ENCODE data around the gene CADM4. TPM values are rescaled to one million over a fixed set of nuclear protein-coding genes. Genes with fewer than 3 reads are reported as not detected.

CADM4 gene
- total RNA-seq, 4 donors from 2014 or later = 2.6 to 4.5 (median 4.2) TPM

DNA sequence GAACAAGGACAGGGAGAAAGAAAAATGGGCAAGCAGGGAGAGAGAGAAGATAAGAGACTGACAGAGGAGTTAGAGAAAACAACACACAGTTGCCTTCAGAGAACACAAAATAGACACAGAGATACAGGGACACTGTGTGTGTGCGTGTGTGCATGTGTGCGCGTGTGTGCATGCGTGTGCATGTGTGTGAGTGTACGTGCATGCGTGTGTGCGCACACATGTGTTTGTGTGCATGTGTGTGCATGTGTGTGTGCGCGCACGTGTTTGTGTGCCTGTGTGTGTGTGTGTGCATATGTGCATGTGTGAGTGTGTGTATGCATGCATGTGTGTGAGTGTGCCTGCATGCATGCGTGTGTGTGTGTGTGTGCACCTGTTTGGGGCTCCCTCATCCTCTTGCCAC, 36.3 kb upstream of the CADM4 start:
- Histone ChIP-seq H3K4me3 (no peak overlapping the region), H3K9me3 (no peaks in the 10 kb centered on the region), H3K36me3 (no peaks in the 10 kb centered on the region), H3K4me1 (no peaks in the 10 kb centered on the region), H3K27me3 (no peaks in the 10 kb centered on the region), H3K27ac (no peak overlapping the region)
- no peak for TF ChIP-seq POLR2A (IDR thresholded peaks at IDR 0.05)
- TF ChIP-seq, protein P1, sequence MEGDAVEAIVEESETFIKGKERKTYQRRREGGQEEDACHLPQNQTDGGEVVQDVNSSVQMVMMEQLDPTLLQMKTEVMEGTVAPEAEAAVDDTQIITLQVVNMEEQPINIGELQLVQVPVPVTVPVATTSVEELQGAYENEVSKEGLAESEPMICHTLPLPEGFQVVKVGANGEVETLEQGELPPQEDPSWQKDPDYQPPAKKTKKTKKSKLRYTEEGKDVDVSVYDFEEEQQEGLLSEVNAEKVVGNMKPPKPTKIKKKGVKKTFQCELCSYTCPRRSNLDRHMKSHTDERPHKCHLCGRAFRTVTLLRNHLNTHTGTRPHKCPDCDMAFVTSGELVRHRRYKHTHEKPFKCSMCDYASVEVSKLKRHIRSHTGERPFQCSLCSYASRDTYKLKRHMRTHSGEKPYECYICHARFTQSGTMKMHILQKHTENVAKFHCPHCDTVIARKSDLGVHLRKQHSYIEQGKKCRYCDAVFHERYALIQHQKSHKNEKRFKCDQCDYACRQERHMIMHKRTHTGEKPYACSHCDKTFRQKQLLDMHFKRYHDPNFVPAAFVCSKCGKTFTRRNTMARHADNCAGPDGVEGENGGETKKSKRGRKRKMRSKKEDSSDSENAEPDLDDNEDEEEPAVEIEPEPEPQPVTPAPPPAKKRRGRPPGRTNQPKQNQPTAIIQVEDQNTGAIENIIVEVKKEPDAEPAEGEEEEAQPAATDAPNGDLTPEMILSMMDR (IDR thresholded peaks at IDR 0.05 in 4 of 5, conservative IDR thresholded peaks at IDR 0.05 in 1 of 5) = no peak
- ATAC-seq (no peak), DNase-seq (no peak)
- intact Hi-C loops (cut with DNase I; ENCODE audit: low total_unique reads) = no loop called here
- in situ Hi-C loops (cut with MboI; ENCODE audit: low sequenced_read_pairs in 4 of 4) = no loop called here

DNA sequence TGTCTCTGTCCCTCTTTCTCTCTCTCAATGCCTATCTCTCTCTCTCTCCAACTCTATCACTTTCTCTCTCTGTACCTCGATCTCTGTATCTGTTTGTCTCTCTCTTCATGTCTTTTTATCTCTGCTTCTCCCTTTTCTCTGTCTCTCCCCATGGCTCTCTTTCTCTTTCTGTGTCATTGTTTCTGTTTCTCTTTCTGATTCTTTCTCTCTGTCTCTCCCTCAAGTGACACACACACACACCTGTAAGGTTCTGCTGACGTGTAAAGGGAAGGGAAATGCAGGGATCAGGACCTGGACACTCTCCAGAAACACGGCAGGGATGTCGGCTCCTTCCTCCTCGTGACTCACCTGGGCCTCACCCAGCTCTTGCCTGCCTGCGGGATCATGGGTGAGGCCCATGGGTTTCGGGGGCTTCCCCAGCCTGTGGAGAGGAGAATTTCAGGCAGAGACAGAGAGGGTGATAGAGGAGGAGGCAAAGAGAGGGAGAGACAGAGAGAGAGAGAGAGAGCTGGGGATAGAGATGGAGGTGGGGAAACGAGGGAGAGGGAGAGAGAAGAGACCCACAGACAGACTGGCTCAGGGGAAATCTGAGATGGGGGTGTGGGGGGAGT, 35.7 kb upstream of the CADM4 start:
- ATAC-seq (no peak), DNase-seq (no peak)
- Histone ChIP-seq H3K27me3 (peaks cover 0 to 3% (median 0%) of the 10 kb centered on the region in 3 donors), H3K4me1 (no peaks in the 10 kb centered on the region), H3K4me3 (no peak overlapping the region), H3K36me3 (no peaks in the 10 kb centered on the region), H3K9me3 (no peaks in the 10 kb centered on the region), H3K27ac (no peak overlapping the region)
- intact Hi-C loops (cut with DNase I; ENCODE audit: low total_unique reads) = no loop called here
- in situ Hi-C loops (cut with MboI; ENCODE audit: low sequenced_read_pairs in 4 of 4) = no loop called here
- TF ChIP-seq, protein P1 (IDR thresholded peaks at IDR 0.05 in 4 of 5, conservative IDR thresholded peaks at IDR 0.05 in 1 of 5) = no peak
- TF ChIP-seq POLR2A (IDR thresholded peaks at IDR 0.05) = no peak

DNA sequence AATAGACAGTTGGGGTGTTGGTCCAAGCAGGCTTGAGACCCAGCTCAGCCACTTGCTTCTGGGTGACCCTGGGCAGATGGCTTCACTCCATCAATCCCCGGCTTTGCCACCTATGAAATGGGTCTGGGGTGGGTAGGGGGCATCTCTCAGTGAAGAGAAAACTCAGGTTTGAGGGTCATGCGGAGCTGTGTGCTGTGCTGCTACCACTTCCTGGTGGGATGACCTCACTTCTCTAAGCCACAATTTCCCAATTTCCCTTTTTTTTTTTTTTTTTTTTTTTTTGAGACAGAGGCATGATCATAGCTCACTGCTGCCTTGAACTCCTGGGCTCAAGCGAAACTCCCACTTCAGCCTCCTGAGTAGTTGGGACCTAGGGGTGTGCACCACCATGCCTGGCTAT, 34.9 kb upstream of the CADM4 start:
- in situ Hi-C loops (cut with MboI; ENCODE audit: low sequenced_read_pairs in 4 of 4) (loop anchor here in 1 of 4 donors (25.0 kb wide), 2 partner anchors 137 to 237 kb away; partner anchors contain the start of genes ETHE1 and ZNF575), intact Hi-C loops (cut with DNase I; ENCODE audit: low total_unique reads) (no loop called here)
- Histone ChIP-seq H3K4me1 (no peaks in the 10 kb centered on the region), H3K27me3 (peaks cover 0 to 11% (median 5%) of the 10 kb centered on the region in 3 donors), H3K9me3 (no peaks in the 10 kb centered on the region), H3K4me3 (no peak overlapping the region), H3K27ac (no peak overlapping the region), H3K36me3 (no peaks in the 10 kb centered on the region)
- DNase-seq (no peak), ATAC-seq (no peak)
- TF ChIP-seq POLR2A (IDR thresholded peaks at IDR 0.05) = no peak
- TF ChIP-seq, protein P1 (IDR thresholded peaks at IDR 0.05 in 4 of 5, conservative IDR thresholded peaks at IDR 0.05 in 1 of 5) = no peak

DNA sequence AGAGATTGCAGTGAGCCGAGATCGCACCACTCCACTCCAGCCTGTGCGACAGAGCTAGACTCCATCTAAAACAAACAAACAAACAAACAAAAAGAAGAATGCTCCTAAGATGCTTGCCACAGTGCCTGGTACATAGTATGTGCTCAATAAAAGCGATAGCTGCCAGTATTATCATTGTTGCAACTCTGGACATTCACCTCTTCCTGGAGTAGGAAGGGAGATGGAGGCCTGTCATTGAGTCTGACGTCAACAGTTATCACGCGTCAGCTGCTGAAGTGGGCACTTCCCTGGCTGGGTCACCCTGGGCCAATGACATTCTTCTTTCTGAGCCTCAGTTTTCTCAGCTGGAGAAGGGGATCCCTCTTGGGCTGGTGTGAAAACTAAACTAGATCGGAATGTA, 34.5 kb upstream of the CADM4 start:
- ATAC-seq (no peak), DNase-seq (no peak)
- Histone ChIP-seq H3K4me3 (no peak overlapping the region), H3K27me3 (peaks cover 4 to 15% (median 9%) of the 10 kb centered on the region in 3 donors), H3K4me1 (no peaks in the 10 kb centered on the region), H3K27ac (no peak overlapping the region), H3K36me3 (no peaks in the 10 kb centered on the region), H3K9me3 (no peaks in the 10 kb centered on the region)
- TF ChIP-seq, protein P1 (IDR thresholded peaks at IDR 0.05 in 4 of 5, conservative IDR thresholded peaks at IDR 0.05 in 1 of 5) = no peak
- TF ChIP-seq POLR2A (IDR thresholded peaks at IDR 0.05) = no peak
- in situ Hi-C loops (cut with MboI; ENCODE audit: low sequenced_read_pairs in 4 of 4) = loop anchor here in 1 of 4 donors (25.0 kb wide), 2 partner anchors 137 to 237 kb away; partner anchors contain the start of genes ETHE1 and ZNF575
- intact Hi-C loops (cut with DNase I; ENCODE audit: low total_unique reads) = no loop called here

Data from gastrocnemius medialis (tissue), 4 donors.